Mucosa of descending colon (tissue), 3 donors: ENCODE results near the gene ARF5. TPM values are rescaled to one million over a fixed set of nuclear protein-coding genes. Genes with fewer than 3 reads are reported as not detected.

ENCODE experiments used
- ATAC-seq: fragments of 200-7000 bp; cut with Tn5 transposase; one replicate; pipeline ENCODE4 v1.9.1; 2020; ENCODE audit warnings: mild to moderate bottlenecking, moderate library complexity
- DNase-seq, 3 donors: peaks; one replicate each; pipeline ENCODE4 v3.0.0-alpha.2; 2020
- H3K36me3 ChIP-seq: fragments of 200-600 bp; one replicate; pipeline ENCODE4 v1.8.0; 2021; ENCODE audit warnings: low read depth, mild to moderate bottlenecking
- H3K4me1 ChIP-seq: fragments of 200-600 bp; one replicate; pipeline ENCODE4 v1.8.0; 2021; ENCODE audit warnings: low read depth, mild to moderate bottlenecking
- H3K4me3 ChIP-seq: fragments of 200-600 bp; one replicate; pipeline ENCODE4 v1.8.0; 2021; ENCODE audit warnings: mild to moderate bottlenecking
- H3K9me3 ChIP-seq: fragments of 200-600 bp; one replicate; pipeline ENCODE4 v1.8.0; 2021; ENCODE audit warnings: mild to moderate bottlenecking
- intact Hi-C, 2 donors: fragments of 100-400 bp; cut with DNase I in 1 of 2; cut with micrococcal nuclease in 1 of 2; formaldehyde crosslinking; loops; one replicate each; pipeline versions ENCODE4 v1.11.0 to v1.11.1; 2022; cut with DNase I, micrococcal nuclease
- total RNA-seq, 3 donors: library from RNA; stranded (reverse); fragmentation: NEBNext Ultra II Directional in 2 of 3; extraction: Animal tissue kit (Norgen Biotek cat#: 25700) in 2 of 3; gene quantifications; one replicate each; pipeline versions ENCODE4 v1.2.1 to v1.2.4, GENCODE V29; 2021 to 2023
- TF ChIP-seq, protein P1 (sequence below): fragments of 200-600 bp; IDR thresholded peaks from one replicate; pipeline ENCODE4 v1.8.0; 2022; ENCODE audit warnings: antibody characterized with exemption, mild to moderate bottlenecking
- donor health status: DM: no; HTN: no; CAD: no; lungs with moderate emphysema.
- donor health status: DM: no; HTN: no; CAD: no.
- donor health status: DM: no; HTN: yes; CAD: no.

Gene ARF5
- total RNA-seq, 3 donors from 2014 or later = 94.3 to 160 (median 141) TPM

- intact Hi-C loops = no loop called here
Observed at GRCh38 chr7:127638197-127638596, 50.0 kb downstream of the ARF5 start.

More at GRCh38 chr7:127638197-127638596, 50.0 kb downstream of the ARF5 start:
- DNase-seq = no peak
- Histone ChIP-seq H3K4me1 (no peaks in the 10 kb centered on the region), H3K36me3 (no peaks in the 10 kb centered on the region), H3K4me3 (no peak overlapping the region), H3K9me3 (no peaks in the 10 kb centered on the region)
- ATAC-seq = no peak
- TF ChIP-seq, protein P1, sequence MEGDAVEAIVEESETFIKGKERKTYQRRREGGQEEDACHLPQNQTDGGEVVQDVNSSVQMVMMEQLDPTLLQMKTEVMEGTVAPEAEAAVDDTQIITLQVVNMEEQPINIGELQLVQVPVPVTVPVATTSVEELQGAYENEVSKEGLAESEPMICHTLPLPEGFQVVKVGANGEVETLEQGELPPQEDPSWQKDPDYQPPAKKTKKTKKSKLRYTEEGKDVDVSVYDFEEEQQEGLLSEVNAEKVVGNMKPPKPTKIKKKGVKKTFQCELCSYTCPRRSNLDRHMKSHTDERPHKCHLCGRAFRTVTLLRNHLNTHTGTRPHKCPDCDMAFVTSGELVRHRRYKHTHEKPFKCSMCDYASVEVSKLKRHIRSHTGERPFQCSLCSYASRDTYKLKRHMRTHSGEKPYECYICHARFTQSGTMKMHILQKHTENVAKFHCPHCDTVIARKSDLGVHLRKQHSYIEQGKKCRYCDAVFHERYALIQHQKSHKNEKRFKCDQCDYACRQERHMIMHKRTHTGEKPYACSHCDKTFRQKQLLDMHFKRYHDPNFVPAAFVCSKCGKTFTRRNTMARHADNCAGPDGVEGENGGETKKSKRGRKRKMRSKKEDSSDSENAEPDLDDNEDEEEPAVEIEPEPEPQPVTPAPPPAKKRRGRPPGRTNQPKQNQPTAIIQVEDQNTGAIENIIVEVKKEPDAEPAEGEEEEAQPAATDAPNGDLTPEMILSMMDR = no peak

Other genes with a start within 250 kb of the ARF5 start
- gene ZNF800, start 195.7 kb upstream of the ARF5 start, total RNA-seq = 10 to 100 TPM; 26.9 to 38.7 (median 35.6) TPM
- 10 to 100 TPM; 14.8 to 18.0 (median 17.8) TPM for gene GCC1, start 2.8 kb upstream of the ARF5 start, total RNA-seq
- 1 to 10 TPM in 1 of 3 donors, under 1 TPM in 2; 0.35 to 1.0 (median 0.52) TPM for gene FSCN3, start 5.3 kb downstream of the ARF5 start, total RNA-seq
- gene PAX4, start 29.7 kb downstream of the ARF5 start, total RNA-seq = 1 to 10 TPM in 1 of 3 donors, under 1 TPM in 1, not detected in 1; 0.96 to 1.8 TPM
- 100 to 1,000 TPM in 2 of 3 donors, 10 to 100 TPM in 1; 99.0 to 131 (median 106) TPM for gene SND1, start 63.8 kb downstream of the ARF5 start, total RNA-seq